NCI-H345 treated with DMSO at 0.1 percent for 48 hours (cell line): ENCODE data around the gene UBC.

Experiments used
- DNase-seq: peaks from one replicate; lab custom pipeline; 2025; ENCODE audit not compliant: unreplicated experiment; lab: John Stamatoyannopoulos, UW

Gene UBC

DNA sequence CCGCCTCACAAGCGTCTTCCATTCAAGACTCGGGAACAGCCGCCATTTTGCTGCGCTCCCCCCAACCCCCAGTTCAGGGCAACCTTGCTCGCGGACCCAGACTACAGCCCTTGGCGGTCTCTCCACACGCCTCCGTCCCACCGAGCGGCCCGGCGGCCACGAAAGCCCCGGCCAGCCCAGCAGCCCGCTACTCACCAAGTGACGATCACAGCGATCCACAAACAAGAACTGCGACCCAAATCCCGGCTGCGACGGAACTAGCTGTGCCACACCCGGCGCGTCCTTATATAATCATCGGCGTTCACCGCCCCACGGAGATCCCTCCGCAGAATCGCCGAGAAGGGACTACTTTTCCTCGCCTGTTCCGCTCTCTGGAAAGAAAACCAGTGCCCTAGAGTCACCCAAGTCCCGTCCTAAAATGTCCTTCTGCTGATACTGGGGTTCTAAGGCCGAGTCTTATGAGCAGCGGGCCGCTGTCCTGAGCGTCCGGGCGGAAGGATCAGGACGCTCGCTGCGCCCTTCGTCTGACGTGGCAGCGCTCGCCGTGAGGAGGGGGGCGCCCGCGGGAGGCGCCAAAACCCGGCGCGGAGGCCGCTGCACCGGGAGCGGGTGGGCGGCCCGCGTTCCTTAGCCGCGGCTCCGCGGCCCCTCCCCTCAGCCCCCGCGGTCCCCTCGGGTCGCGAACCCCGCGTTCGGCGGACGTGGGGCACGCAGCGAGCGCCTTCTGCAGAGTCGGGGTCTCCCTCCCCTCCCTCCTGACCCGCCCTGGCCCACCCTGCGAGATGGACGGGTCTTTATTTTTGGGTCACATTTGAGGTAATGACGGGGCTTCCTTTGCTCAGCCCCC lies at the start of gene UBC:
Gene UBC (minus strand): TSS at position 259 of the 847 bp plus-strand sequence. CDS start 879 bp downstream, outside the sequence.
- DNase-seq: no peak

- DNase-seq: no peak
Measured at GRCh38 chr12:124963211-124963610, 48.8 kb upstream of the UBC start.

- no peak for DNase-seq
Measured at GRCh38 chr12:124961055-124961454, 46.6 kb upstream of the UBC start.

GRCh38 chr12:124956571-124956970 lies 42.1 kb upstream of the UBC start:
- no peak for DNase-seq

- no peak for DNase-seq
Measured at GRCh38 chr12:124954771-124955170, 40.3 kb upstream of the UBC start.

- DNase-seq: no peak
Measured at GRCh38 chr12:124953689-124954405, 39.4 kb upstream of the UBC start.

GRCh38 chr12:124952801-124953200 lies 38.4 kb upstream of the UBC start:
- DNase-seq: no peak

DNA sequence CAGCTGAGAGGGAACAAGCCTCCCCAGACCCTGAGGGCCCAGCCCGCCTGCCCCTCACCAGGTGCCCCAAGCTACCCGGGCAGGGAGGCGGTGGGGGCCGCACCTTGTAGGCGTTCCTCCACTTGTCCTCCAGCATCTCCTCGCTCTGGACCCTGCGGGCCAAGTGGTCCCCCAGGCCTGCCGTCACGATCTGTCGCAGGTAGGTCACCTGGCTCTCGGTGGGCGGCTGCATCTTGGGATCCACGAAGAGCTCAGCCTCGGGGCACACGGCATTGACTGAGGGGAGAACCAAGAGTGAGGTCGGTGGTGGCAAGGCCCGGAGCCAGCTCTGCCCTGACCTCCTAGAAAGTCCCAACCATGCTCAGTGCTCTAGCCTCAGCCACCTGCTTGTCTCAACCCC lies 37.8 kb upstream of the UBC start:
- DNase-seq: no peak

DNA sequence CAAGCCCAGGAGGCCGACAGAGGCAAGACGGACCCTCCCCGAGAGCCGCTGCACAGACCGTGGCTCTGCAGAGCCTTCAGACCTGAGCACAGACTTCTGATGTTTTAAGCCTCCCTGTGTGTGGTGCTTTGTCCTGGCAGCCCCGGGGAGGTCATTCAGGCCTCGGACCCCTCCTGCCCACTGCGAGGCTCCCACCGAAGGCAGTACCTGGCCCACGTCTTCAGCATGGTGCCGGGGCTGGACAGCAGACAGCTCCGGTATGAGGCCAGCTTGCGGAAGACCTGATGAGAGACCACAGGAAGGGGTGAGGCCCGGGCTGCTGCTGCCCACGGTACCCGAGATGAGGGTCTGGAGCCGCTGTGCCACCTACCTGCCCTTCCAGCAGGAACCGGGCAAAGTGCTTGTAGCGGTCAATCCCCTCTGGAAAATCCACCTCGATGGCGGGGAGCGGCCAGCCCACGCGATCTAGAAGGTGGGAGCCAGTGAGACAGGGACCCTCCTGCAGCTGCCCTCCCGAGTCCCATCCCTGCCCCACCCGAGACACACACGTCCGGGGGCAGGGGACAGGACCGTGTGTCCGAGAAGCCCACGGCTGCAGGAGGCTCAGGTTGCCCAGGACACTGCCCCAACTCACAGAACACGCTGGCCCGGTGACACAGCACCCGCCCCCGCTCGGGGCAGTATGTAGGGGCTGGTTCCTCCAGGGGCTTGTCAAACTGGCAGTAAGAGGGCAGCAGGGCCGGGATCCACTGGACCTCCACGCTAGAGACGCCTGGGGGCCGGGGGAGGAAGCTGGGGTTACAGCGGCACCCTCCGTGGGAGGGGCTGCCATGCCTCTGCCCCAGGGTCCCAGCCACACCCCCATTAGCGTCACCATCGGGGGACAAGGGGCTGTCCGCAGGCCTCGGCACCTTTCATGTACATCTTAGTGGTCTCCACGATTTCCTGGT lies 35.6 kb upstream of the UBC start:
- DNase-seq: no peak

- DNase-seq: no peak
Measured at GRCh38 chr12:124949066-124949465, 34.6 kb upstream of the UBC start.

GRCh38 chr12:124947561-124948398 lies 33.3 kb upstream of the UBC start:
- DNase-seq: no peak

- no peak for DNase-seq
Measured at GRCh38 chr12:124947013-124947412, 32.6 kb upstream of the UBC start.

DNA sequence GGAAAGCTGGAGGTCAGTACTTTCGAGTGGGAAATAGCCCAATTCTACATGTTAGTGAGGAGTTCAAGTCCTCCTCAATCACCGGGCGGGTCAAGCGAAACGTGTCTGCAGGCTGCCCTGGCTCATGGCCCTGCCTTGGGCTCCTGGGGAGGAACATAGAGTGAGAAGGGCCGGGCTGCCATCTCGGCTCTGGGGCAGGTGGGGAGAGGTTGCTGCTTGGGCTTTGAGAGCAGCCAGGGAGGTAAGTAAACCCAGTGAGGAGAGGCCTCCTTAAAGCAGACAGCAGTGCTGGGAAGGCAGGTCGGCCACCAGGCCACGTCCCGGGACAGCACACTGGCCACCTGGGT lies 32.0 kb upstream of the UBC start:
- no peak for DNase-seq

- no peak for DNase-seq
Measured at GRCh38 chr12:124941170-124941527, 26.7 kb upstream of the UBC start.

GRCh38 chr12:124940393-124941169 lies 26.1 kb upstream of the UBC start:
- no peak for DNase-seq

DNA sequence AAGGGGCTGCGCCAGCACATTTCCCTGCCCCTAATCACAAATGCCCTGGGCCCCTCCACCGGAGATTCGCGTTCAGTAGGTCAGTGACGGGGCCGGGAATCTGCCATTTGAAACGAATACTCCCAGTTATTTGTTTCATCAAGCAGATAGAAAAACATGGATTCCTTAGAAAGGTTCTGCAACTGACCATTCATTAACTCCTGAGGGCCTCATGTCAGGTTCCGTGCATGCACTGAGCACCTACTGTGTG lies 25.6 kb upstream of the UBC start:
- DNase-seq: no peak

GRCh38 chr12:124939421-124940142 lies 25.1 kb upstream of the UBC start:
- no peak for DNase-seq

- no peak for DNase-seq
Measured at GRCh38 chr12:124939079-124939420, 24.6 kb upstream of the UBC start.

GRCh38 chr12:124938587-124938986 lies 24.1 kb upstream of the UBC start:
- DNase-seq: no peak

GRCh38 chr12:124938108-124938507 lies 23.7 kb upstream of the UBC start:
- no peak for DNase-seq
